DMS 273 treated with DMSO at 0.1 percent for 48 hours (cell line): Measurements from ENCODE around the gene MAP6D1.
A peak's percentile ranks its signal among the peaks of the same experiment; 100 is the strongest.

Experiments used
- DNase-seq: peaks from one replicate; lab custom pipeline; 2025; lab: John Stamatoyannopoulos, UW

Gene MAP6D1

DNA sequence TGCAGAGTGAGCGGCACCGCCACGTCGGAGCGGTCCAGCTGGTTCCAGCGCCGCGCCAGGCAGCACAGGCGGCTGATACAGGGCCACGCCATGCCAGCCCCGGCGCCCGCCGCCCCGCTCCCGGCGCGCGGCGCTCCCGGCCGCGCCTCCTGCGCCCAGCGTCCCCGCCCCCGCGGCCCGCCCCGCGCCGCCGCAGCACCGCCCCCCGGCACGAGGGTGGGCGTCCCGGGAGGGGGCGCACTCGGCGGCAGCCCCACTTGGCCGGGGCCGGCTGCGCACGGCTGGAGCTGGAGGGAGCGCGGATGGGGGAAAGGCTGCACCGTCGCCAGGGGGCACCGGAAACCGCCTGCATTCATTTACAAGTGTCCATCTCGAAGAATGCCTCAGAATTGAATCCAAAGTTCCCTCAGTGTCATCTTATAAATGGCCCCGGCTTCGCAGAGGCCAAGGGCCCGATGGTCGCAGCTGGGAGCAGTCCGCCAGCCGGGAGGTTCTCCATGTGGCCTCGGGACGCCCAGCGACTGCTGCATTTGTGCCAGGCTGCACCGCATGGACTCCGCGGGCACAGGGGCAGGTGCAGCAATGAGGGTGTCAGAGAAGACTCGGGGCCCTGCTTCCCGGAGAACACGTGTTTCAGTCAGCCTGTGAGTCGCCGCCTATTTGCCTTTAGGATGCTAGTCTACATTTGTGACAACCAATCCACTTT is at the start of gene MAP6D1:
MAP6D1 (minus strand) TSS at position 122 of the 706 bp plus-strand sequence; CDS start at position 92, 30 bp downstream.
- peak; percentile 66 for DNase-seq

DNA sequence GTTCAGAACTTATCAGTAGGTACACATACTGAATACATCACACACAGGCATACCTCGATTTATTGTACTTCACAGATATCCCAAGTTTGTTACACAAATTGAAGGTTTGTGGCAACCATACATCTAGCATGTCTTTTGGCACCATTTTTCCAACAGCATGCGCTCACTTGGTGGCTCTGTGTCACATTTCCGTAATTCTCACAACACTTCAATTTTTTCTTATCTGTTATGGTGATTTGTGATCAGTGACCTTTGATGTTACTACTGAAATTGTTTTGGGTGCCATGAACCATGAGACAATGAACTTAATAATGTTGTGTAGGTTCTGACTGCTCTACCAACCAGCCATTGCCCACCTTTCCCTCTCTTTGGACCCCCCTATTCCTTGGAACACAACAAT is 48.5 kb upstream of the MAP6D1 start:
- no peak for DNase-seq

DNA sequence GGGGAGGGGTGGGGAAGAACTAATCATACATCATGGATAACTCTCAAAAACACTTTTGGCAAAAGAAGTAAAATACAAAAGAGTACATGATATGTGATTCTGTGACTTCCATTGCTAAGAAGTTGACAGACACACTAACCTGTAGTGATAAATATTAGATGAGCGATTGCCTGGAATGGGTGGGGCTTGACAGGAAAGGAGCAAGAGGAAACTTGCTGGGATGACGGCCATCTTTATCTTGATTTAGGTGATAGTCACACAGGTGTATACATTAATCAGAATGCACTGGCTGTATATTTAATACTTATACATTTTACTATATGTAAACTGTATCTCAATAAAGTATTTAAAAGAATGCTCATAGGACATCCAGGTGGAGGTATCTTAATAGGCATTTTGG is 46.2 kb upstream of the MAP6D1 start:
- no peak for DNase-seq

DNA sequence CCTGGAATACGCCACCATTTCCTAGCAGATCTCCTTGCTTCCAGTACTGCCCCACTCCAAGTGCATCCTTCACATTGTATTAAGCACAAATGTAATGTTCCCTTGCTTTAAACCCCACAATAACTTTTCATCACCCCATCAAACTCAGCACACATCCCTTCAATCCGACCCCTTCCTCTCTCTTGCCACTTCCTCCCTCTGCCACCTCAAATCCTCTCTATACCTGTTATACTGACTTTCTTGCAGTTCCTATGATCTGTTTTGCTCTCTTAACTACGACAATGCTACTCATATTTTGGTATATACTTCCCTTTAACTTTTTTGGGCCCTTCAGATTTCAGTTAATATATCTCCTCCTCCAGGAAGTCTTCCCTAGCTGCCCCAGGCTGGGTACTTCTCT is 45.2 kb upstream of the MAP6D1 start:
- no peak for DNase-seq

DNA sequence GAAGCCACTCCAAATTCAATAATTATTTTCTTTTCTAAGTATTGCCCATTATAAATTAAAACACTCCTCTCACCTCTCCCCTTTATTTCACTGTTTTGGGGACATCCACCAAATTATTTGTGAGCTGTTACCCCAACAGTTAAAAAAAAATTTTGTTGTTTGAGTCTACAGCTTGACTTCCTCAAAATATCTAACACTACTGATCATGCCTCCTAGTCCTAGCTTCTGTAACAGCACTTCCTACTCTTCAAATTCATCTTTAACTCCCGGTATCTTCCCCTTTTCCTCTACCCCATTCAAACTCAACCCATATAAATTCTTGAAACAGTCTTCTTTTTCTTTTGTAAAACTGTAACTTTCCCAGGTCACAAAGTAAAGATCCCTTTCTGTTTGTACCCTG is 43.4 kb upstream of the MAP6D1 start:
- no peak for DNase-seq

DNA sequence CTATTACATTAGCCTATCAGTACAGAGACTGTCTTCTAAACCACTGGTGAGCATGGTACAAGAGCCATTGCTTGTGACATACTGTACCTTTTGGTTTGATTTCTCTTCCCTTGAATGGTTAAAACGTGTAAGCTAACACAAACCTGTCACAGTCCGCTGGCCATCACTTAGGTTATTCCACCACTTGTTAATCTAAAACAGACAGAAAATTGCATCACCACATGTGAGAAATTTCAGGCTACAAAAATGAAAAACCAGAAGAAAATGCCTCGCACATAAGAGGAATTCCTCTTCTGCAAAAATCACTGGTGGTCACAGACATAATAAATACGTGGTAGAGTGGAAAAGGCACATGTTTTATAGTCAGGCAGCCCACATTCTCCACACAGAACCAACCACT is 37.2 kb upstream of the MAP6D1 start:
- DNase-seq, result no peak

DNA sequence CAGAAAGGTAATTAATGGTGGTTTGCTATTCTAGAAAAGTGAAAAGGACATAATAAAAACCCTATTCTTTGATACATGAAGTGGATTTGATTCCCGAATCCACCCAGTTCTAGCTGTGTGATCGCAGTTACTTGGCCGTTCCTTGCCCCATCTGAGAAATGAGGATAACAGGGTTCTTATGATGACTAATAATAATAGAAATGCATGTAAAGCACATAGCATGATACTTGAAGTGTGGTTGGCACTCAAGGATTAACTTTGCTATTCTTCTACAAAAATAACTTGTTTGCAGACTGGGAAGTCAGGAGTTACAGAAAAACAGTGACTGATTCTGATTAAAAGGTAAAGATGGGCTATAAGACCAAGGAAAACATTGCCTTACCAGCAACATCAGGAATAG is 32.5 kb upstream of the MAP6D1 start:
- no peak for DNase-seq

DNA sequence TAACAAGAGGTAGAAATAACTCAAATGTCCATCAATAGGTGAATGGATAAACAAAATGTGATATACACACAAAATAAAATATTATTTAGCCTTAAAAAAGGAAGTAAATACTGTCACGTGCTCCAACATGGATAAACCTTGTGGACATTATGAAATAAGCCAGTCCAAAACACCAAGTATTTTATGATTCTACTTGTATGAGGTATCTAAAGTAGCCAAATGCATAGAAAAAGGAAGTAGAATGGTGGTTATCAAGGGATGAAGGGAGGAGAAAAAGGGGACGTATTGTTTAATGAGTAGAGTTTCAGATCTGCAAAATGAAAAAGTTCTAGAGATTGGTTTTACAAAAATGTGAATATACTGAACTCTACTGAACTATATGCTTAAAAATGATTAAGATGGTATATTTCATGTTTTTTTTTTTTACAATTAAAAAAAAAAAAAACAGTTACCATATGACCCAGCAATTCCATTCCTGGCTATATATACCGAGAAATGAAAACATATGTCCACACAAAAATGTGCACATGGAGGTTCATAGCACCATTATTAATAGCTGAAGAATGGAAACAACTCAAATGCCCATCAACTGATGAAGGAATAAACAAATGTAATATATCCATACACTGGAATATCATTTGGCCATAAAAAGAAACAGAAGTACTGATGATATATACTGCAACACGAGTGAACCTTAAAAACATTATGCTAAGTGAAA is 29.1 kb upstream of the MAP6D1 start:
- no peak for DNase-seq

DNA sequence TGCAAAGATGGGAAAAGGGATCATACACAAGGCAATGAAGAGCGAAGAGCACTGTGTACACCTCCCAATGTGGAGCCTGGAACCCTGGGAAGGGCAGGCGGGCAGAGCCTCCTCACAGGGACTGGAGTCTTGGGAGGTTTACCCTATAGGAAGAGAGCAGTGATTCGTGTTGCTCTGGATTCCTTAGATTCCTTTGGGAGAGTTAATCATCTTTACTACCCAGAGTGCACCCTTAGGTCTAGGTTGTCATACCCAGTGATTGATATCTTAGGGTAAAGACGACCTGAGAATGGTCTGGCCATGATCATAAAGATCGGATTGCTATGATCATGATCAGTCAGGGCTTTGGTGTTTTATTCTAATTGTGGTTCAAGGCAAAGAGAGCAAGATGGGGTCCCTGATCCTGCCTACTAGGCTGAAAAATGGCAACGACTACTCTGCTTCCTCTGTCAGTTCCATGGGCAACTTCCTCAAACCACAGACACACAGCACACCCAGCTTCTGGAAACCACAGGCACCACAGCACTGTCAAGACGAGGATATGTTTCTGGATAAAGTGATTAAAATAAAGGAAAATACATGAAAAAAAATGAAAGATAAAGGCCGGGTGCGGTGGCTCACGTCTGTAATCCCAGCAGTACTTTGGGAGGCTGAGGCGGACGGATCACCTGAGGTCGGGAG is 20.4 kb upstream of the MAP6D1 start:
- no peak for DNase-seq

DNA sequence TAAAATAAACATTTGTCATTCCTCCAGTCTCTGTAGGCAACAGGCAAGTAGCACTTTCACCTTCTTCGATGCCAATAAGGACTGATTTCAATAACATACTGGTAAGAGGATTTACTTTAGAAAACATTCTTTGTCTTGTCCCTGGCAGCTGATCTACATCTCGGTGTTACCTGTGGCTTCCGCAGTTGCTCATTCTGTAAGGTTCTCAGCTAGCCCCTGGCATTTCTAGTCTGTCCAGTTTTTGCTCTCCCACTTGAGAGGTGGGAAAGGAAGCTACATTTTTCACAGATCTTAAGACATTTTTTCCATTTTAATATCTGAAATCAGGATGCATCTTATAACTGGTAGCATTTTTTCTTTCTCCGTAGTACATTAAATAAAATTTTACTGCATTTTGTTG is 19.7 kb upstream of the MAP6D1 start:
- no peak for DNase-seq

DNA sequence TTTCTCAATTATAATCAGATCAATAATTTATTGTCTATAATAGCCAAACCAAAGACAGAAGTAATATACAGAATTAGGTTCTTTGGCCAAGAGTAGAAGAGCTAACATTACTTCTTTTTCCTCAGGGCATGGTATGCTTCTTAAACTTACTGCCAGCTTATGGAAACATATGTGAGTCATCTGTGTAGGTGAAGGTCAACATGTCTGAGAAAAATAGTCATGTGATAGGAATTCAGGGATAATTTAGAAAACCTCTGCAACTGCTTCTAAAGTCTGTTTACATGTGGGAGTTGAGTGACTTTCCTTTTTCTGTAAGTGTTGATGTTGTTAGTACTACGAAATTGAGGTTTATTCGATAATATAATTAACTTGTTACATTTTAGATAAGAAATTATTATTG is 19.2 kb upstream of the MAP6D1 start:
- no peak for DNase-seq

DNA sequence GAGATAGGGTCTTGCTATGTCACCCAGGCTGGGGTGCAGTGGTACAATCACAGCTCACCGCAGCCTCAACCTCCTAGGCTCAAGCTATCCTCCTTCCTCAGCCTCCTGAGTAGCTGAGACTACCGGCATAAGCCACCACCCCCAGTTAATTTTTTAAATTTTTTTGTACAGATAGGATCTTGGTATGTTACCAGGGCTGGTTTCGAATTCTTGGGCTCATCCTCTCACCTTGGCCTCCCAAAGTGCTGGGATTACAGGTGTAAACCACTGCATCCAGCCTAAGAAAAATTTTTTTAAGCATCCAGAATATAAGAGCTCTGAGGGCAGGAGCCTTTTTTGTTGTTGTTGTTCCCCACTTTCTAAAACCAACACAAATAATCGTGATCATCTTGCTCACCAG is 14.4 kb upstream of the MAP6D1 start:
- no peak for DNase-seq

DNA sequence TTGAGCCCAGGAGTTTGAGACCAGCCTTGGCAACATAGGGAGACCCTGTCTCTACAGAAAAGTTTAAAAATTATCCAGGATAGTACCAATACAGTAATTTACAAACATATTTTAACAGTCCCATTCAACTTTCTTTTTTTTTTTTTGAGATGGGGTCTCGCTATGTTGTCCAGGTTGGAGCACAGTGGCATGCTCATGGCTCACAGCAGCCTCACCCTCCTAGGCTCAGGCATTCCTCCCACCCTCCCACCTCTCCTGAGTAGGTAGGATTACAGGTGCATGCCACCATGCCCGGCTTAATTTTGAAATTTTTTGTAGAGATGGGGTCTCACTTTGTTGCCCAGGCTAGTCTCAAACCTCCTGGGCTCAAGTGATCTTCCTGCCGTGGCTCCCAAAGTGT is 12.5 kb upstream of the MAP6D1 start:
- no peak for DNase-seq

DNA sequence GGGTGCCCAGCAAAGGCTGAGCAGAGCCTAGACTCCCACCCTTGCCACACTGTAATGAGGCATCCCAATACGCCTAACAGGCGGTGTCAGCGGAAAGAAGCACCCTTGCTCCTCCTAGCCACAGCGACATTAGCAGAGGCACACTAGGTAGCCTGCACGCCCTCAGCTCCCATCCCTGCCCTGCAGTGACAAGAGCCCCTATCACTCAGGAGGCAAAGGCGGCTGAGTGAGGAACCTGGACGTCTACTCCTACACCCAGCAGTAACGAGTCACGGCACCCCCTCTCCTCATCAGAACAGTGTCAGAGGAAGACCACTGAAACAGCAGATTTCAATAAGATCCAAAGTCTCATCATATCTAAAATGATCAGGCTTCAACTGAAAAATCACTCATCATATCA is 12.0 kb upstream of the MAP6D1 start:
- no peak for DNase-seq

DNA sequence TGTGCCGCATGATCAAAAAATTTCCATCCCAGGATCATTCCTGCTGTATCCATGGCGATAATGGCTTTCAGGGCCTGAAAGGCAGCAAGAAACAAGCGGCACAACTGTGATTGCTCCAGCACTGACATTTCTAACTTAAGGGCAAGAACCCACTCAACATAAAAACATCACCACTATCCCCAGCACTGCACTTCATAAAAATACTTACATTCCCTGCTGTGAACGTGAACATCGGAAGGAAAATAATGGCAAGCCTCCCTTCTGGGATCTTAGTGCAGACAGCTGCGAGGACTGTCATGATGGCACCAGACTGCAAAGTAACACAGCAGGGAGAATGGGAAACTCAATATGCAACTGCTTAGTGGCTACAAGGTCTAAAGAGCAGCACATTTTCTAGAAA is 8.1 kb upstream of the MAP6D1 start:
- DNase-seq, result no peak

DNA sequence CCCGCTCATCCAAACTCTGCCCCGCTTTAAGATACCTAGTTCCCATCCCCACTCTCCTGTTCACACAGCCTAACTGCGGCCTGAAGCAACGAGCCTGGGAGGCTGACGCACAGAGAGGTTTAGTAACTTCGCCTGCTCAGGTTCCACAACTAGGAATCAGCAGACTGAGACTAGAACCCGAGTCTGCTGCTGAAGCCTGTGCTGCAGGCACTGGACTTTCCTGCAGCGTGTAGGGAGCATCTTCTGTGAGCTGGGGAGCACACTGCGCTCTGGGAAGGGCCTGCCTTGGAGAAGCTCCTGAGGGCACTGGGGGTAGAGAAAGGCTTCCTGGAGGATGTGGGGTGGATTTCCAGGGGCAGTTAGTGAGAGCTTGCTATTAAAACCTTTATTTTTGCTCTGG is 4.8 kb upstream of the MAP6D1 start:
- DNase-seq, result no peak

DNA sequence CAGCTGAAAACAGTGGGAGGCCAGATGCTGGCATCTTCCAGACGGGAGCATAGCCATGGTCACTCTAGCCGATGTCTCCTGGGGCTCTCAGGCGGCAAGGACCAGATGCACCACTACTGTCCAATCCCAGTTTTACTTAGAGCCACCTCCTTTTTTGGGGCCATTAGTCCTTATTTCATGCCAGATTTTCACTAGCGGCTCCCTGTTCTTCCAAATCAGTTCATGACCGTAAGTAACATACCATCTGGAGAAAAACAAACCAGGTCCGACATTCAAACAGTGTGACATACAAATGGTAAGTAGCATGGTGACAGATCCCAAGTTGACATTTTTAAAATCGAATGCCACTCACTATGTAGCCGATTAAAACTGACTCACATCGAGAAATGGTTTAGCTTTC is 4.1 kb upstream of the MAP6D1 start:
- no peak for DNase-seq

DNA sequence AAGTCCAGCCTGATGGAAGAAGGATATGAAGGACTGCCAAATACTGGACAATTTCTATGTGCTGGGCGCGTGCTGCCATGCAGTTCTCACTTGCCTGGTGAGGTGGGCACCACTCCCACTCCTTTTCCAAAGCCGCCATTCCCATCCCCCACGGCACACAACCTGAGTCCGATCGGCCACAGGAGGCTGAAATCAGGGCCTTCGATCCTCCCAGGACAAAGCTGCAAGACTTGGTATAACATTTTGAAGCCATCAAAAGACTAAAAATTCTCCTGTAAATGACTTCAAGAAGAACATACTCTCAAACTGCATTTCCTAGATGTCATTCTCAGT is 3.1 kb upstream of the MAP6D1 start:
- no peak for DNase-seq

DNA sequence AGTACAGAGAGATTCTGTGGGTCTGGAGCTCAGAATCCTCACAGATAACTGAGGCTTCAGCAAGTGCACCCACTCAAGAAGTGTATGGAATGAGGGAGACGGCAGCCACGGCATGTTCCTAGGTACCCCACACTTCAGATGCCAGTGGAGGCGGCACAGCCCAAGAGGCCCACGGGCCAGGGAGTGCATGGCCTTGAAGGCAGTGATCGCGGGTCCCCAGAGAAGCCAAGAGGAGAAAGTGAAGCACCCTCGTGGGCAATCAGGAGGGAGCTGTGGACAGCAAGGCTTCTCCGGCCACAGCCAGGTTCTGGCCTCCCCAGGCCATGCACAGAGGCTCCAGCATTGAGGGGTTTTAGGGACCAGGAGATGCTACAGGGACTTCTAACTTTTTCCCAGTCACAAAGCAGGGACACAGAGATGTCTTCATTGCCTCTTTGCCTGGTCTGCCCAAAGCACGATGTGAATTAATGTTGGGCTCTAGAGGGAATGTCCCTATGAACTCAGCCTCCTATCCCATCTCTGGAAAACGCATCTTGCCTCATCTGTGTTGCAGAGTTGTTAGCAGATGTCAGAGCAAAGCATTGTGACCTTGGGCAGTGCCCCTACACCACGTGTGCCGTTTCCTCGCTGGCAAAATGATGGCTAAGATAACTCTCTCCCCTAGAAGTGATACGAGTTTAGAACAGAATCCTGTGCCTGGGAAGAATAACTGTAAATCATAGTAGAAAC is 2.6 kb upstream of the MAP6D1 start:
- no peak for DNase-seq

DNA sequence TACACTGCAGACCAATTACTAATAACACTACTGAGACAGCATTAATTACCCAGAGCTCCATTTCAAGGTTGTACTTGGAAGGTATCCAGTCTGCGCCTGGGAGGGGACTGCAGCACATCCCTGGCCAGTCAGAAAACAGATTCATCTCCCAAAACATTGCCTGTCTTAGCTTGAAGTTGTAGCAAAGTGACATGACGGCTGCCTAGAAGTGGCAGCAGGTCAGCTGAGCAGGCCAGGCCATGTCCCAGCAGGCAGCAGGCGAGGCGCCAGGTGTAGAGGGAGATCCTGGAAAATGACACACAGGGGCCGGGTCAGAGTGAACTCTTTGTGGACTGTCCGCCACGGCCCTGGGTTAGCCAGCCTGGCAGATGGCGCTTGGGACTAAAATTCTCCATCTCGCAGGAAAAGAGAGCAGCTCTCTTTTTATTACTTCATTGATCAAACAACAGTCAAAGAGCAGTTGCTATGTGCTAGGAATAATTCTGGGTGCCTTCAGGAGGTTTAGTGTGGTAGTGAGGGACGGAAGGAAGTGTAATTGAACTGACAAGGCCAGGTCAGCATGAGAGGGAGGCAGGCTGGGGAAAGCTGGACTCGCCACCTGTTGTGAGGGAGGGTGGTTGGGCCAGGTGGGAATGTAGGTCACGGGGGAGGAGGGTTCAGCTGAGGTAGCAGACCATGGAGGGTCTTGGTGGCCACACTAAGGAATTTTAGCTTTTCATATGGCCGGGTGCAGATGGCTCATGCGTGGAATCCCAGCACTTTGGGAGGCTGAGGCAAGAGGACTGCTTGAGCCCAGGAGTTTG is 1.3 kb upstream of the MAP6D1 start:
- DNase-seq, result peak; percentile 64

DNA sequence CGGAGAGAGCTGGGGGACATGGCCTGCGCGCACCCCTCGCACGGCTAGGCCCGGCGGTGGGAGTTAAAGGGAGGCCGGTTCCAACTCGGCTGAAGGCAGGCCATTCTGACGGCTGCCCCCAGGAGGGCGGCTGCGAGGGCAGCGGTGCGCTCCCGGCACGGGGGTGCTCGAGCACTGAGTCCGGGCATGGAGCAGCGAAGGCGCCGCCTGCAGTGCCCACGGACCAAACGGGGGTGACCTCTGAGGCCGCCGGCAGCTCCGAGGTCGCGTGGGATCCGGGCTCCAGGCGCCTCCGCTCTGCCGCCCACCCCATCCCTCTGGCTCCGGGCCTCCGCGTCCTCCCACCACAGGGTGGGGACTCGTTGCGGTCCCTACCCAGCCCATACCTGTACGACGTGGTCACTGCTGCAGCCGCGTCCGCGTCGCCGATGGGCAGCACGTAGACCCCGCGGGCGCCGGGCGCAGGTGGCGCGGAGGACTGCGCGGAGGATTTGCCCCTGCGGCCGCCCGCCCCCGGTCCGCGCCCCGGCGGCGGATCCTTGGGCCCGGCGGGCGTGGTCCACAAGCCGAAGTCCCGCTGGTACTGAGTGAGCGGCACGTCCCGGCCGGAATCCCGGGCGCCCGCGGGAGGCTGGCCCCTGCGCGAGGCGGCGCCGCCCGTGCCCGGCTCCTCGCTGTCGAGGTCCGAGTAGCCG is 469 bp downstream of the MAP6D1 start:
- no peak for DNase-seq
